Smooth muscle cell (in vitro differentiated cells): Measurements from ENCODE around the gene REG3G. TPM values are rescaled to one million over a fixed set of nuclear protein-coding genes. Genes with fewer than 3 reads are reported as not detected.

ENCODE experiments used
- DNase-seq: peaks from one replicate; lab custom pipeline; 2025; ENCODE audit not compliant: unreplicated experiment; lab: John Stamatoyannopoulos, UW
- H2AFZ ChIP-seq: fragments of 200-600 bp; sonication (generic); 2 replicates; pipeline ENCODE4 v1.6.0; 2016; ENCODE audit warnings: antibody characterized with exemption, low read depth, mild to moderate bottlenecking
- H3F3A ChIP-seq: fragments of 200-600 bp; sonication (generic); 2 replicates; pipeline ENCODE4 v1.6.0; 2017; ENCODE audit warnings: antibody characterized with exemption, low read depth
- H3K27ac ChIP-seq: fragments of 200-600 bp; sonication (generic); 2 replicates; pipeline ENCODE4 v1.5.1; 2016; ENCODE audit warnings: low read depth, mild to moderate bottlenecking
- H3K27me3 ChIP-seq: fragments of 200-600 bp; sonication (generic); 2 replicates; pipeline ENCODE4 v1.6.1; 2016; ENCODE audit warnings: low read depth, mild to moderate bottlenecking
- H3K36me3 ChIP-seq: fragments of 200-600 bp; sonication (generic); 2 replicates; pipeline ENCODE4 v1.5.1; 2016; ENCODE audit warnings: low read depth
- H3K4me1 ChIP-seq: fragments of 200-600 bp; sonication (generic); 2 replicates; pipeline ENCODE4 v1.5.1; 2016; ENCODE audit warnings: low read depth
- H3K4me2 ChIP-seq: fragments of 200-600 bp; sonication (generic); 2 replicates; pipeline ENCODE4 v1.6.0; 2016; ENCODE audit warnings: mild to moderate bottlenecking
- H3K4me3 ChIP-seq: fragments of 200-600 bp; sonication (generic); 2 replicates; pipeline ENCODE4 v1.5.1; 2016; ENCODE audit warnings: mild to moderate bottlenecking
- H3K79me2 ChIP-seq: fragments of 200-600 bp; sonication (generic); 2 replicates; pipeline ENCODE4 v1.6.0; 2016; ENCODE audit warnings: low read depth, mild to moderate bottlenecking
- H3K9ac ChIP-seq: fragments of 200-600 bp; sonication (generic); 2 replicates; pipeline ENCODE4 v1.6.0; 2016; ENCODE audit warnings: low read depth
- H3K9me3 ChIP-seq: fragments of 200-600 bp; sonication (generic); replicated peaks from 2 replicates; pipeline ENCODE4 v1.5.1; 2016; ENCODE audit warnings: low read depth
- H4K20me1 ChIP-seq: fragments of 200-600 bp; sonication (generic); 2 replicates; pipeline ENCODE4 v1.6.0; 2016; ENCODE audit warnings: low read depth
- CTCF ChIP-seq: fragments of 200-600 bp; sonication (generic); IDR thresholded peaks from 2 replicates; pipeline ENCODE4 v1.5.1; 2017; ENCODE audit warnings: borderline replicate concordance, mild to moderate bottlenecking, antibody characterized with exemption; ENCODE audit not compliant: insufficient read depth, poor library complexity, severe bottlenecking
- WGBS: methylation state at CpG from one replicate; pipeline ENCODE4 v1.1.7; 2016; ENCODE audit warnings: low lambda C conversion rate; 5-methylcytosine and 5-hydroxymethylcytosine counted together
- polyA plus RNA-seq: library from polyadenylated mRNA; unstranded; fragments of >200 nt; fragmentation: Nextera tagmentation; extraction: Ambion mirVana; gene quantifications from 2 replicates; pipeline ENCODE4 v1.2.1, GENCODE V29; 2016
- total RNA-seq: library from RNA; depleted of rRNA; stranded (reverse); fragments of >200 nt; gene quantifications from 2 replicates; pipeline ENCODE4 v1.2.3, GENCODE V29; 2014

REG3G gene
- total and polyA plus RNA-seq, 2 experiments from 2014 or later, result not detected

- Histone ChIP-seq H3F3A (no peaks in the 10 kb centered on the region), H3K27ac (no peak overlapping the region), H3K9ac (no peak overlapping the region), H3K4me1 (no peaks in the 10 kb centered on the region), H3K4me3 (no peak overlapping the region), H3K4me2 (no peak overlapping the region), H3K27me3 (no peaks in the 10 kb centered on the region), H3K36me3 (no peaks in the 10 kb centered on the region), H4K20me1 (no peaks in the 10 kb centered on the region), H3K79me2 (no peaks in the 10 kb centered on the region), H2AFZ (no peak overlapping the region), H3K9me3 (no peaks in the 10 kb centered on the region)
- TF ChIP-seq CTCF, result no peak
- 89% methylated on average over 2 of the region's 2 CpGs for WGBS
- no peak for DNase-seq
These were observed 39.7 kb downstream of the REG3G start for GRCh38 chr2:79065201-79065600.

- no peak overlapping the region for H2AFZ ChIP-seq
- no peak overlapping the region for H3K4me2 ChIP-seq
- no peaks in the 10 kb centered on the region for H3K27me3 ChIP-seq
- no peaks in the 10 kb centered on the region for H3F3A ChIP-seq
- no peaks in the 10 kb centered on the region for H3K9me3 ChIP-seq
- no peak for TF ChIP-seq CTCF
- no peaks in the 10 kb centered on the region for H4K20me1 ChIP-seq
- no peak for DNase-seq
- no peaks in the 10 kb centered on the region for H3K36me3 ChIP-seq
- WGBS, result 72% methylated on average over 2 of the region's 2 CpGs
- H3K4me3 ChIP-seq, result no peak overlapping the region
- no peak overlapping the region for H3K27ac ChIP-seq
- no peaks in the 10 kb centered on the region for H3K4me1 ChIP-seq
- no peak overlapping the region for H3K9ac ChIP-seq
- H3K79me2 ChIP-seq, result no peaks in the 10 kb centered on the region
These were observed 45.6 kb downstream of the REG3G start for GRCh38 chr2:79071078-79071477.

Other genes with a start within 250 kb of the REG3G start
- not detected in 2 replicates for gene REG1B, start 62.3 kb downstream of the REG3G start, total RNA-seq
- gene REG1B, start 62.3 kb downstream of the REG3G start, polyA plus RNA-seq, result not detected in 2 replicates
- not detected in 2 replicates for gene REG1A, start 94.8 kb downstream of the REG3G start, total RNA-seq
- gene REG1A, start 94.8 kb downstream of the REG3G start, polyA plus RNA-seq, result not detected in 2 replicates
- gene REG3A, start 134.1 kb downstream of the REG3G start, total RNA-seq, result not detected in 2 replicates
- not detected in 2 replicates for gene REG3A, start 134.1 kb downstream of the REG3G start, polyA plus RNA-seq